Measurements from ENCODE around the gene MAGI2.

DNA sequence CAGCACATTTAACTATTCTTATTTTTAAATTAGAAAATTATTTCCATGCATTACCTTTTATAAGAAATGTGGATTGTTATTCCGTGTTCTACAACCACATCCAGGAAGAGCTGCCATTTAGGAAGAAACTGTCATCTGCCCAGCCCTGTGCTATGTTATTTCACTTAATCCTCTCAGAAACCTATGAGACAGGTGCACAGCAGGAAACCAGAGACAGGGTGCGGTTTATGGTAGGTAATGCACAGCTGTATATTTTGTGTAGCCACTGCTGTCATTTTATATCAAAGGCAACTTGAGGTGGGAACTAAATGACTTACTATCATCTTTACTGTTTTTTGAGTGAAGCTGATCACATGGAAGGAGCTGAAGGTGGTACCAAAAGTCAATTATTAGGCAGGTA, 232.3 kb downstream of the MAGI2 start:
- TF ChIP-seq, protein P1, sequence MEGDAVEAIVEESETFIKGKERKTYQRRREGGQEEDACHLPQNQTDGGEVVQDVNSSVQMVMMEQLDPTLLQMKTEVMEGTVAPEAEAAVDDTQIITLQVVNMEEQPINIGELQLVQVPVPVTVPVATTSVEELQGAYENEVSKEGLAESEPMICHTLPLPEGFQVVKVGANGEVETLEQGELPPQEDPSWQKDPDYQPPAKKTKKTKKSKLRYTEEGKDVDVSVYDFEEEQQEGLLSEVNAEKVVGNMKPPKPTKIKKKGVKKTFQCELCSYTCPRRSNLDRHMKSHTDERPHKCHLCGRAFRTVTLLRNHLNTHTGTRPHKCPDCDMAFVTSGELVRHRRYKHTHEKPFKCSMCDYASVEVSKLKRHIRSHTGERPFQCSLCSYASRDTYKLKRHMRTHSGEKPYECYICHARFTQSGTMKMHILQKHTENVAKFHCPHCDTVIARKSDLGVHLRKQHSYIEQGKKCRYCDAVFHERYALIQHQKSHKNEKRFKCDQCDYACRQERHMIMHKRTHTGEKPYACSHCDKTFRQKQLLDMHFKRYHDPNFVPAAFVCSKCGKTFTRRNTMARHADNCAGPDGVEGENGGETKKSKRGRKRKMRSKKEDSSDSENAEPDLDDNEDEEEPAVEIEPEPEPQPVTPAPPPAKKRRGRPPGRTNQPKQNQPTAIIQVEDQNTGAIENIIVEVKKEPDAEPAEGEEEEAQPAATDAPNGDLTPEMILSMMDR (IDR thresholded peaks at IDR 0.05): no peak
- TF ChIP-seq POLR2A (IDR thresholded peaks at IDR 0.05) (no peak), POLR2AphosphoS5 (IDR thresholded peaks at IDR 0.05) (no peak)
